Mucosa of descending colon (tissue), 3 donors: ENCODE measurements around the gene DTWD1. TPM values are rescaled to one million over a fixed set of nuclear protein-coding genes. Genes with fewer than 3 reads are reported as not detected.
"Not testable (repeated sequence)": the region's sequence is repeated elsewhere in the genome, so short reads cannot be mapped to it uniquely, and the experiment has no call there.

Experiments used
- ATAC-seq: fragments of 200-7000 bp; cut with Tn5 transposase; one replicate; pipeline ENCODE4 v1.9.1; 2020; ENCODE audit warnings: mild to moderate bottlenecking, moderate library complexity
- DNase-seq, 3 donors: peaks; one replicate each; pipeline ENCODE4 v3.0.0-alpha.2; 2020
- H3K36me3 ChIP-seq: fragments of 200-600 bp; one replicate; pipeline ENCODE4 v1.8.0; 2021; ENCODE audit warnings: low read depth, mild to moderate bottlenecking
- H3K4me1 ChIP-seq: fragments of 200-600 bp; one replicate; pipeline ENCODE4 v1.8.0; 2021; ENCODE audit warnings: low read depth, mild to moderate bottlenecking
- H3K4me3 ChIP-seq: fragments of 200-600 bp; one replicate; pipeline ENCODE4 v1.8.0; 2021; ENCODE audit warnings: mild to moderate bottlenecking
- H3K9me3 ChIP-seq: fragments of 200-600 bp; one replicate; pipeline ENCODE4 v1.8.0; 2021; ENCODE audit warnings: mild to moderate bottlenecking
- intact Hi-C, 2 donors: fragments of 100-400 bp; cut with DNase I in 1 of 2; cut with micrococcal nuclease in 1 of 2; formaldehyde crosslinking; loops; one replicate each; pipeline versions ENCODE4 v1.11.0 to v1.11.1; 2022; cut with DNase I, micrococcal nuclease
- total RNA-seq, 3 donors: library from RNA; stranded (reverse); fragmentation: NEBNext Ultra II Directional in 2 of 3; extraction: Animal tissue kit (Norgen Biotek cat#: 25700) in 2 of 3; gene quantifications; one replicate each; pipeline versions ENCODE4 v1.2.1 to v1.2.4, GENCODE V29; 2021 to 2023
- TF ChIP-seq, protein P1 (sequence below): fragments of 200-600 bp; IDR thresholded peaks from one replicate; pipeline ENCODE4 v1.8.0; 2022; ENCODE audit warnings: antibody characterized with exemption, mild to moderate bottlenecking
- donor health status: DM: no; HTN: no; CAD: no; lungs with moderate emphysema.
- donor health status: DM: no; HTN: no; CAD: no.
- donor health status: DM: no; HTN: yes; CAD: no.

The DTWD1 gene
- total RNA-seq, 3 donors from 2014 or later = 19.4 to 39.2 (median 22.7) TPM

DNA sequence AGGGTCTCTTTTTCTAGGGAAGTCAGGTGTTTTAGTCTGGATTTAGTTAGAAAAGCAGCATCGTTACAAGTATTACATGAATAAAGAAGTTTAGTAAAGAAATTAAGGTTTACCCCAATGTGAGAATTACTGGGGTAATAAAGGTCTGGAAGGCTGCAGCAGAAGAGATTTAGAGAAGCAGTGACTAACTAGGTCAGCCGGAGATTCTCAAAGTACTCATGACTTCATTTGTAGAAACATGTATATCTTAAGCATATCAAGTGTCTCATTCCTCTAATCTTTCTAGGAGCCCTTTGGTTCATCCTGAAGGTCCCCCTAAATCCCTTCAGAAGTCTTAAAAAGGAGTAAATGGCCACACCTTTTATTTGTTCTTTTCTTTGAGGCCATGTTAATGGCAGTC lies 26.0 kb downstream of the DTWD1 start:
- H3K9me3 ChIP-seq = peaks cover under 1% of the 10 kb centered on the region
- H3K4me3 ChIP-seq = no peak overlapping the region
- no peaks in the 10 kb centered on the region for H3K36me3 ChIP-seq
- DNase-seq (no peak), ATAC-seq (no peak)
- H3K4me1 ChIP-seq = no peaks in the 10 kb centered on the region
- intact Hi-C loops = no loop called here
- TF ChIP-seq, protein P1, sequence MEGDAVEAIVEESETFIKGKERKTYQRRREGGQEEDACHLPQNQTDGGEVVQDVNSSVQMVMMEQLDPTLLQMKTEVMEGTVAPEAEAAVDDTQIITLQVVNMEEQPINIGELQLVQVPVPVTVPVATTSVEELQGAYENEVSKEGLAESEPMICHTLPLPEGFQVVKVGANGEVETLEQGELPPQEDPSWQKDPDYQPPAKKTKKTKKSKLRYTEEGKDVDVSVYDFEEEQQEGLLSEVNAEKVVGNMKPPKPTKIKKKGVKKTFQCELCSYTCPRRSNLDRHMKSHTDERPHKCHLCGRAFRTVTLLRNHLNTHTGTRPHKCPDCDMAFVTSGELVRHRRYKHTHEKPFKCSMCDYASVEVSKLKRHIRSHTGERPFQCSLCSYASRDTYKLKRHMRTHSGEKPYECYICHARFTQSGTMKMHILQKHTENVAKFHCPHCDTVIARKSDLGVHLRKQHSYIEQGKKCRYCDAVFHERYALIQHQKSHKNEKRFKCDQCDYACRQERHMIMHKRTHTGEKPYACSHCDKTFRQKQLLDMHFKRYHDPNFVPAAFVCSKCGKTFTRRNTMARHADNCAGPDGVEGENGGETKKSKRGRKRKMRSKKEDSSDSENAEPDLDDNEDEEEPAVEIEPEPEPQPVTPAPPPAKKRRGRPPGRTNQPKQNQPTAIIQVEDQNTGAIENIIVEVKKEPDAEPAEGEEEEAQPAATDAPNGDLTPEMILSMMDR = no peak

DNA sequence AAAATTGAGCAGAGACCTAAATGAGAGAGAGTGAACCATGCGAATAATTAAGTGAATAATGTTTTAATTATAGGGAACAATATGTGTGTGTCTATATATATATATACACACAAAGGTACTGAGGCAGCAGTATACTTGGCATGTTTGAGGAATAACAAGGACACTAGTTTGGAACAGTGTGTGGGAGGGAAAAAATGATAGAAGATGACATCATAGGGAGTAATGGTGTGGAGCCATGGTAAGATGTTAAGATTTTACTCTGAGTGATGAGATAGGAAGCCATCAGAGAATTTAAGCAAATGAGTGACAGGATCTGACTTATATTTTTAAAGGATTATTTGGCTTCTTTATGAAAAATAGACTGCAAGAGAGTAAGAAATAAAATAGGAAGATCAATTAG lies 29.1 kb downstream of the DTWD1 start:
- Histone ChIP-seq H3K36me3 (no peaks in the 10 kb centered on the region), H3K4me3 (no peak overlapping the region), H3K9me3 (peaks cover 18% of the 10 kb centered on the region), H3K4me1 (no peaks in the 10 kb centered on the region)
- ATAC-seq (no peak), DNase-seq (no peak)
- TF ChIP-seq, protein P1 = no peak
- intact Hi-C loops = no loop called here

DNA sequence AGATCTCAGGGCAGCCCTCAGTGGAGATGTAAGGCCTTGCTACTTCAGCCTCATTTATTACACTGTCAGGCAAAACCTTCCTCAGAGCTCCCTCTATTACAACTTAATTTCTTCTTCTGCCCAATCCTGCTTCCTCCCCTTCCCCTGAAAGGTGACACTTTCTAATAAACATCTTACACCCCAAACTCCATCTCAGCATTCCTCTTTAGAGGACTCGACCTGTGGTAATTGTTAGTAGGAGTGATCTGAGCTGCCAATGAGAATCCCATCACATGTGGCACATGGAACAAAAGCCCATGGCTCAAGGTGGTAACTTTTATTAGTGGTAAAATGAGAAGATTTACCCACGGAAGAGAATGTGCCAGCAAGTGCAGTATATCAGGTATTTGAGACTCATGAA lies 29.8 kb downstream of the DTWD1 start:
- Histone ChIP-seq H3K4me1 (no peaks in the 10 kb centered on the region), H3K9me3 (peaks cover 18% of the 10 kb centered on the region), H3K4me3 (no peak overlapping the region), H3K36me3 (no peaks in the 10 kb centered on the region)
- intact Hi-C loops = no loop called here
- TF ChIP-seq, protein P1 = no peak
- DNase-seq (no peak), ATAC-seq (no peak)

DNA sequence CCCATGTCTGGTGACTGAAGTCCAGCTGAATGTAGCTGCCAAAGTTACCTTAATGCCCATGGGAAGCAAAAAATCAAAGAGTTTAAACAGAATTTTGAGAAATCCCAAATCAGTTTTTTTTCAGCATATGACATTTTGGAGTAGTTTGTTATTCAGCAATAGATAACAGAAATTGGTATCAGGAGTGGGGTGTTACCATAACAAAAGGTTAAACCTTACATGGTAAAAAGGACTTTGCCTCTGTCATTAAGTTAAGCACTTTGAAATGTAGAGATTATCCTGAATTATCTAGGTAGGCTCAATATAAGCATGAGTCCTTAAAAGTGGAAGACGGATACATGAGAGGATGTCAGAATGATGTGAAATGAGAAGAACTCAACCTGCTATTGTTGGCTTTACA lies 32.1 kb downstream of the DTWD1 start:
- Histone ChIP-seq H3K9me3 (peaks cover 18% of the 10 kb centered on the region), H3K4me3 (no peak overlapping the region), H3K36me3 (no peaks in the 10 kb centered on the region), H3K4me1 (no peaks in the 10 kb centered on the region)
- TF ChIP-seq, protein P1 = no peak
- no peak for ATAC-seq
- no peak for DNase-seq
- intact Hi-C loops = no loop called here

DNA sequence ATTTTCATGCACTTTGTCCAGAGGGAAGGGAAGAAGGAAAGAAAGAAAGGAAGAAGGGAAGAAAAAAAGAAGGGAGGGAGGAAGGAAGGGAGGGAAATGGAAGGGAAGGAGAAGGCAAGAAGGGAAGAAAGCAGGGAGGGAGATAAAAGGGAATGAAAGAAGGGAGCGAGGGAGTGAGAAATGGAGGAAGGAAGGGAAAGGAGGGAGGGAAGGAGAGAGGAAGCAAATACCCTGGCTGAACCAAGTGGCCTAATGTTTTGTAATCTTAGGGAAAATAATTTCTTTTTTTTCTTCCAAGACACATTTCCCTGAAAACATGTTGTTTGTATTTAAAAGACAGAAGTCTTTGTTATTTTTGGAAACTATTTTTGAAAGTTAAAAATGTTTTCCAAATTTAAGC lies 35.9 kb downstream of the DTWD1 start:
- Histone ChIP-seq H3K4me3 (no peak overlapping the region), H3K4me1 (no peaks in the 10 kb centered on the region), H3K36me3 (no peaks in the 10 kb centered on the region), H3K9me3 (peaks cover 18% of the 10 kb centered on the region)
- ATAC-seq = no peak
- DNase-seq = no peak
- intact Hi-C loops = no loop called here
- TF ChIP-seq, protein P1 = no peak

DNA sequence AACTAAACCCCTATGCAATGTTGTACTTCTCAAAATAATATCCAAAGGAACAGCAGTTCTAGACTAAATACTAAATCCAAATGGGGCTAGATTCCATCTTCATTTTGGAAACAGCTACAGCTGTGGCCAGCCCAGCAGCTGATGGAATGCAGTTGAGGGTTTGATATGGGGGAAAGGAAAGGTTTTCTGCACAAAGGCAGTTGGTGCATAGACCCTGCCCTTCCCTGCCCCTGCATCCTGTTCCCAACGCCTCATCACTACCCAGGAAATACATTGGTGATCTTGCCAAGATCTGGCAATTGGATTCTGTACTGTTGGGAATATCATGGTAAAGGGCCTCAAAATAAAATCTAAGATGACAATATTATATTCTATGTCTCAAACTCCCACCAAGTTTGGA lies 43.9 kb downstream of the DTWD1 start:
- ATAC-seq (no peak), DNase-seq (no peak)
- intact Hi-C loops = no loop called here
- Histone ChIP-seq H3K9me3 (no peaks in the 10 kb centered on the region), H3K36me3 (no peaks in the 10 kb centered on the region), H3K4me1 (no peaks in the 10 kb centered on the region), H3K4me3 (no peak overlapping the region)
- TF ChIP-seq, protein P1 = no peak

DNA sequence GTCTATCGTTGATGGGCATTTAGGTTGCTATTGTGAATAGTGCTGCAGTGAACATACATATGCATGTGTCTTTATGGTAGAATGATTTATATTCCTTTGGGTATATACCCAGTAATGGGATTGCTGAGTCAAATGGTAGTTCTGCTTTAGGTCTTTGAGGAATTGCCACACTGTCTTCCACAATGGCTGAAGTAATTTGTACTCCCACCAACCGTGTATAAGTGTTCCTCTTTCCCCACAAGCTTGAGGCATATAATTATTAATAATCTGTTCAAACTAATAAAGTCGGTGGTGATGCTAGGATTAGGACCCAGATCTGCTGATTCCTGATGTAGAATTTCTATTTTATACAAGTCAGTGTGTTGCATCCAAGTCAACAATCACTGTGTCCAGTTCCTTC lies 45.6 kb downstream of the DTWD1 start:
- DNase-seq, H3K36me3 ChIP-seq, ATAC-seq, intact Hi-C loops, H3K4me3 ChIP-seq, H3K4me1 ChIP-seq, H3K9me3 ChIP-seq: not testable (repeated sequence)
